NCI-H524 (cell line): Measurements from ENCODE around the gene MAN1C1.
"Not testable (repeated sequence)": the region's sequence is repeated elsewhere in the genome, so short reads cannot be mapped to it uniquely, and the experiment has no call there.

Experiments
- DNase-seq, 2 experiments: peaks; one replicate each; lab custom pipeline; 2025; lab: John Stamatoyannopoulos, UW

The MAN1C1 gene

GRCh38 chr1:25583519-25584370 is 32.8 kb upstream of the MAN1C1 start:
- DNase-seq: no peak

- no peak for DNase-seq
These were observed 30.4 kb upstream of the MAN1C1 start for GRCh38 chr1:25586181-25586588.

- no peak for DNase-seq
These were observed 29.3 kb upstream of the MAN1C1 start for GRCh38 chr1:25587290-25587689.

- not testable (repeated sequence) for DNase-seq
These were observed 28.4 kb upstream of the MAN1C1 start for GRCh38 chr1:25588224-25588623.

GRCh38 chr1:25588786-25589185 is 27.8 kb upstream of the MAN1C1 start:
- not testable (repeated sequence) for DNase-seq

- DNase-seq: no peak
These were observed 26.3 kb upstream of the MAN1C1 start for GRCh38 chr1:25590096-25590824.

GRCh38 chr1:25593861-25594260 is 22.7 kb upstream of the MAN1C1 start:
- no peak for DNase-seq

GRCh38 chr1:25594971-25595370 is 21.6 kb upstream of the MAN1C1 start:
- DNase-seq: peak; percentile 41 to 54

GRCh38 chr1:25596641-25597040 is 19.9 kb upstream of the MAN1C1 start:
- not testable (repeated sequence) for DNase-seq

- DNase-seq: no peak
These were observed 17.7 kb upstream of the MAN1C1 start for GRCh38 chr1:25598879-25599278.

- no peak for DNase-seq
These were observed 16.5 kb upstream of the MAN1C1 start for GRCh38 chr1:25599969-25600610.

- DNase-seq: not testable (repeated sequence)
These were observed 15.5 kb upstream of the MAN1C1 start for GRCh38 chr1:25600971-25601699.

GRCh38 chr1:25603779-25604538 is 12.6 kb upstream of the MAN1C1 start:
- not testable (repeated sequence) for DNase-seq

GRCh38 chr1:25607123-25607522 is 9.5 kb upstream of the MAN1C1 start:
- DNase-seq: no peak

GRCh38 chr1:25608488-25609178 is 8.0 kb upstream of the MAN1C1 start:
- DNase-seq: peak; percentile 88 to 95

GRCh38 chr1:25609921-25610320 is 6.7 kb upstream of the MAN1C1 start:
- peak; percentile 41 to 44 for DNase-seq

- no peak for DNase-seq
These were observed 5.6 kb upstream of the MAN1C1 start for GRCh38 chr1:25610822-25611630.

GRCh38 chr1:25611843-25612242 is 4.7 kb upstream of the MAN1C1 start:
- DNase-seq: no peak

- no peak for DNase-seq
These were observed 4.2 kb upstream of the MAN1C1 start for GRCh38 chr1:25612421-25612820.

GRCh38 chr1:25613091-25613490 is 3.5 kb upstream of the MAN1C1 start:
- DNase-seq: no peak
